Type B pancreatic cell (in vitro differentiated cells): ENCODE measurements around the gene DNMT3B. TPM values are rescaled to one million over a fixed set of nuclear protein-coding genes. Genes with fewer than 3 reads are reported as not detected.

ENCODE experiments used
- DNase-seq: peaks from one replicate; pipeline ENCODE4 v3.0.0; 2021; ENCODE audit warnings: mixed read lengths; ENCODE audit not compliant: unreplicated experiment; ENCODE audit errors: extremely low spot score
- H3K27ac Mint-ChIP-seq: 2 replicates; pipeline ENCODE4 v1.8.0; 2021; ENCODE audit warnings: mild to moderate bottlenecking, mixed read lengths
- H3K27me3 Mint-ChIP-seq: 2 replicates; pipeline ENCODE4 v1.8.0; 2021; ENCODE audit warnings: mixed read lengths
- H3K36me3 Mint-ChIP-seq: 2 replicates; pipeline ENCODE4 v1.8.0; 2021; ENCODE audit warnings: mixed read lengths
- H3K4me1 Mint-ChIP-seq: one replicate; pipeline ENCODE4 v1.8.0; 2021; ENCODE audit warnings: mixed read lengths; ENCODE audit not compliant: unreplicated experiment
- H3K4me3 Mint-ChIP-seq: 2 replicates; pipeline ENCODE4 v1.8.0; 2021; ENCODE audit warnings: mild to moderate bottlenecking, mixed read lengths
- H3K9me3 Mint-ChIP-seq: 2 replicates; pipeline ENCODE4 v1.8.0; 2021; ENCODE audit warnings: mixed read lengths
- total RNA-seq: library from RNA; stranded (reverse); gene quantifications from 2 replicates; pipeline ENCODE4 v1.2.1, GENCODE V29; 2021; ENCODE audit warnings: low replicate concordance
- TF ChIP-seq, protein P1 (sequence below): fragments of 200-600 bp; sonication (generic); conservative IDR thresholded peaks from 2 replicates; pipeline ENCODE4 v1.5.0; 2021; ENCODE audit warnings: antibody characterized with exemption, mild to moderate bottlenecking

DNMT3B gene
- total RNA-seq, 1 donor from 2014 or later, result 19.7 TPM

DNA sequence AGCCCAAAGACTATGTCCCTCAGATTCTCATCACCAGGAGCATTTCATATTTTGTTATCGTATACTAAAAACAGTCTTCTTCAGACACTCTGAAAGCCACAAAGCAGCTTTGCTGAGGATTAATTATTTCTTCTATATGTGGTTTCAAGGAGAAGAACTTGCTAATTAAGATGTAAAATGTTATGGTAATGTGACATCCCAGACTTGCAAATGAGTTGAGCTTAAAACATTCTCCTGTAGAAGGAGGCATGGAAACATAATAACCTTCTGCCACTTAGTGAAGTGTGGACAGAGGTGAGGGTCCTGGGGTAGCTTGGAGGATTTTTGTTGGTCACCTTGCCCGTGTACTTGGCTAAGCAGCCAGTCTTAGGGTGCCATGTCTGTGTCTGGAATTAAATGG, 40.9 kb downstream of the DNMT3B start:
- Mint-ChIP-seq H3K4me3 (no peak overlapping the region), H3K4me1 (peaks cover 7% of the 10 kb centered on the region), H3K9me3 (no peaks in the 10 kb centered on the region), H3K27ac (no peak overlapping the region), H3K36me3 (peaks cover 25% of the 10 kb centered on the region), H3K27me3 (no peaks in the 10 kb centered on the region)
- TF ChIP-seq, protein P1, sequence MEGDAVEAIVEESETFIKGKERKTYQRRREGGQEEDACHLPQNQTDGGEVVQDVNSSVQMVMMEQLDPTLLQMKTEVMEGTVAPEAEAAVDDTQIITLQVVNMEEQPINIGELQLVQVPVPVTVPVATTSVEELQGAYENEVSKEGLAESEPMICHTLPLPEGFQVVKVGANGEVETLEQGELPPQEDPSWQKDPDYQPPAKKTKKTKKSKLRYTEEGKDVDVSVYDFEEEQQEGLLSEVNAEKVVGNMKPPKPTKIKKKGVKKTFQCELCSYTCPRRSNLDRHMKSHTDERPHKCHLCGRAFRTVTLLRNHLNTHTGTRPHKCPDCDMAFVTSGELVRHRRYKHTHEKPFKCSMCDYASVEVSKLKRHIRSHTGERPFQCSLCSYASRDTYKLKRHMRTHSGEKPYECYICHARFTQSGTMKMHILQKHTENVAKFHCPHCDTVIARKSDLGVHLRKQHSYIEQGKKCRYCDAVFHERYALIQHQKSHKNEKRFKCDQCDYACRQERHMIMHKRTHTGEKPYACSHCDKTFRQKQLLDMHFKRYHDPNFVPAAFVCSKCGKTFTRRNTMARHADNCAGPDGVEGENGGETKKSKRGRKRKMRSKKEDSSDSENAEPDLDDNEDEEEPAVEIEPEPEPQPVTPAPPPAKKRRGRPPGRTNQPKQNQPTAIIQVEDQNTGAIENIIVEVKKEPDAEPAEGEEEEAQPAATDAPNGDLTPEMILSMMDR, result no peak
- DNase-seq, result no peak

DNA sequence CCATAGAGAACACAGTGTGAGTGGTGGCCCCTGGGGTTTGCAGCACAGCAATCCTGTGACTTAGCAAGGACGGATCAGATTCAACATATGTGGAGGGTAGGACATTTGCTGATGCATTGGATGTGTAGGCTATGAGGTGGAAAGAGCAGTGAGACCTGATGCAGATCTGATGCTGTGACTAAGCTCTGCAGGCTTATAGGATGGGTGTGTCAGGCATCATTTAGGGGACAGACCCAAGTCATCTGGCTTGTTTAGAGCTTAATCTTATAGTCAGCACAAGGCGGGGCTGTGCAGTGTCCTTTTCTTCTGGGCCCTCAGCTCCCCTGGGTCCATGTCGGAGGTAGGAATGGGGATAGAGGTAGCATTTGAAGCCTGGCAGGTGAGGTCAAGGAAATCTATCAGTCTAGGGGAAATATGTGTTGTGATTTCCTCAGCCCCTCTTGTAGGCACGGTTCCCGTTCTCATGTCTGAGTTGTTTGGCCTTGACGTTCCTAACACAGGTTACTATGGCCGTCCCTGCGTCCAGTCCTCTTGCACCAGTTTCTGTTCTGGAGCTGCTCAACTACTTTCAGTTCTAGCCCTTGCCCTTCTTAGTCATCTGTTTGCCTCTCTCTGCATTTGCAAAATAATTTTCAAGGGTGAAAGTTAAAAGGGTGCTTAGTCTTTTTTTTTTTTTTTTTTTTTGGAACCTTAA, 42.0 kb downstream of the DNMT3B start:
- H3K27ac Mint-ChIP-seq, result no peak overlapping the region
- H3K4me3 Mint-ChIP-seq, result no peak overlapping the region
- no peak for DNase-seq
- peaks cover 27% of the 10 kb centered on the region for H3K36me3 Mint-ChIP-seq
- TF ChIP-seq, protein P1, result no peak
- H3K4me1 Mint-ChIP-seq, result peaks cover 15% of the 10 kb centered on the region
- H3K27me3 Mint-ChIP-seq, result no peaks in the 10 kb centered on the region
- no peaks in the 10 kb centered on the region for H3K9me3 Mint-ChIP-seq

GRCh38 chr20:32804817-32805216, 42.6 kb downstream of the DNMT3B start:
- no peaks in the 10 kb centered on the region for H3K9me3 Mint-ChIP-seq
- H3K27me3 Mint-ChIP-seq, result no peaks in the 10 kb centered on the region
- H3K4me1 Mint-ChIP-seq, result peaks cover 15% of the 10 kb centered on the region
- DNase-seq, result no peak
- peaks cover 23% of the 10 kb centered on the region for H3K36me3 Mint-ChIP-seq
- TF ChIP-seq, protein P1, result no peak
- H3K4me3 Mint-ChIP-seq, result no peak overlapping the region
- no peak overlapping the region for H3K27ac Mint-ChIP-seq

DNA sequence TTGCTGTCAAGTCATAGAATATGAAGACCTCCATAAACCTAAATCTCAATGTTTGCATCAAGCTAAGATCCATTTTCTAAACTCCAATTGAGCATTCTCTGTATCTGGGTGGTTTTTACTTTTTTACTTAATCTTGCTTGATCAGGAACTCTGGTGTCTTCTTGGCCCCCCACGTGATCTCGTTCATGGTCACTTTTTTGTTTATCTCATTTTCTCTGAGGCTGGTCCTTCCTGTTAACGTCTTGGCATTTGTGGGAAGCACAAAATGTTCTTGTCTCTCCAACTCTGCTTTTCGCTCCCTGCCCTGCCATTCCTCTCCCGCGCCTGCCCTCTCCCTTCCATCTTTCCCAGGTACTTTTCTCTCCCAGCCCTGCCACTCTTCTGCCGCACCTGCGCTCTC, 43.5 kb downstream of the DNMT3B start:
- no peaks in the 10 kb centered on the region for H3K9me3 Mint-ChIP-seq
- TF ChIP-seq, protein P1, result no peak
- no peak overlapping the region for H3K27ac Mint-ChIP-seq
- H3K4me3 Mint-ChIP-seq, result no peak overlapping the region
- H3K4me1 Mint-ChIP-seq, result peaks cover 15% of the 10 kb centered on the region
- H3K27me3 Mint-ChIP-seq, result no peaks in the 10 kb centered on the region
- H3K36me3 Mint-ChIP-seq, result peaks cover 20% of the 10 kb centered on the region
- DNase-seq, result no peak

DNA sequence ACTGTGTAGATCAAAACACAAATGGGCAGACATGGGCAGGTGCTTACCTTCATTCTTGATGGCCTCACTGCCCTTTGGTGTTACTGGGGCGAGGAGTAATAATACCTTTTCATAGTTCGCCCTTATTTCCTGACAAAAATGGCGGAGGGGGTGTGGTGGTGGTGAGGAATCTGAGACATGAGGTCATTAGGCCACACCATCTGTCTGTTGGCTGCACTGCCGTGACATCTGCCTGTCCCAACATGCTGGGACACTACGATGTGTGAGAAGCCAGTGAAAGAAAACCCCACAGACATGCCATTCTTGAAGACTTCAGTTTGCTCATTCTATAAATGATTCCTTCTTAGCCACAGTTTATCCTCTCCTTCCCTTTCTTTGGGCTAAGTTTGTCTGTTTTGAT, 44.2 kb downstream of the DNMT3B start:
- no peak for DNase-seq
- TF ChIP-seq, protein P1, result no peak
- H3K36me3 Mint-ChIP-seq, result peaks cover 20% of the 10 kb centered on the region

DNA sequence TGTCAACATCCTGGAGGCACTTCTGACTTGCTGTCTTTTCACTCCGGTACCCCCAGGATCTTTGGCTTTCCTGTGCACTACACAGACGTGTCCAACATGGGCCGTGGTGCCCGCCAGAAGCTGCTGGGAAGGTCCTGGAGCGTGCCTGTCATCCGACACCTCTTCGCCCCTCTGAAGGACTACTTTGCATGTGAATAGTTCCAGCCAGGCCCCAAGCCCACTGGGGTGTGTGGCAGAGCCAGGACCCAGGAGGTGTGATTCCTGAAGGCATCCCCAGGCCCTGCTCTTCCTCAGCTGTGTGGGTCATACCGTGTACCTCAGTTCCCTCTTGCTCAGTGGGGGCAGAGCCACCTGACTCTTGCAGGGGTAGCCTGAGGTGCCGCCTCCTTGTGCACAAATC, 45.5 kb downstream of the DNMT3B start:
- peaks cover 19% of the 10 kb centered on the region for H3K36me3 Mint-ChIP-seq
- no peak for DNase-seq
- H3K9me3 Mint-ChIP-seq, result no peaks in the 10 kb centered on the region
- H3K27me3 Mint-ChIP-seq, result no peaks in the 10 kb centered on the region
- TF ChIP-seq, protein P1, result no peak
- H3K4me1 Mint-ChIP-seq, result peaks cover 15% of the 10 kb centered on the region
- H3K27ac Mint-ChIP-seq, result no peak overlapping the region
- no peak overlapping the region for H3K4me3 Mint-ChIP-seq

More for the DNA sequence above, 44.2 kb downstream of the DNMT3B start:
- Mint-ChIP-seq H3K9me3 (no peaks in the 10 kb centered on the region), H3K4me1 (peaks cover 15% of the 10 kb centered on the region), H3K27me3 (no peaks in the 10 kb centered on the region), H3K4me3 (no peak overlapping the region), H3K27ac (no peak overlapping the region)
